D721Med (cell line): Measurements from ENCODE around the gene CAMK2D.

Source experiments
- DNase-seq: peaks from one replicate; pipeline ENCODE4 v3.0.0; 2011; ENCODE audit warnings: low spot score; ENCODE audit not compliant: insufficient read length
- FAIRE-seq: peaks from 2 replicates; lab custom pipeline; 2011; peaks lifted over from hg19 to GRCh38; lab: Jason Lieb, UNC
- TF ChIP-seq, protein P1 (sequence below): IDR thresholded peaks from 2 replicates; pipeline ENCODE4 v1.5.1; 2012; ENCODE audit warnings: mild to moderate bottlenecking, control low read depth; ENCODE audit not compliant: insufficient read depth; ENCODE audit errors: missing control alignments

Gene CAMK2D

DNA sequence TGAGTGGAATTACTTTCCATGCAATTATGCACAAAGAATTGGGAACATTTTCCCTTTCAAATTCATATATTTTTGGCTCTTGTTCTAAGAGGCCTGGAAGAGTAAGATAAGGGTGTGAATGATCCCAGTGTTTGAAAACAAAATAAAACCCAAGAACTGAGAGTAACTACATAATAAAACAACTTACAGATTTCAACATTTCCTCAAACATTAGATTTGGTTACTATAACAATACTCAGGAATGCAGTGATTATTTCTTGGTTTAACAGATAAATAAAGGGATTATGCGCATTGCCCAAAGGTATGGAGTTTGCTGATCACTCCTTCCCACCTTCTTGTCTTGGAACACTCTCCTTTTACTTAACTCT lies 292.5 kb downstream of the CAMK2D start:
- DNase-seq (no peak), FAIRE-seq (no peak)
- TF ChIP-seq, protein P1, sequence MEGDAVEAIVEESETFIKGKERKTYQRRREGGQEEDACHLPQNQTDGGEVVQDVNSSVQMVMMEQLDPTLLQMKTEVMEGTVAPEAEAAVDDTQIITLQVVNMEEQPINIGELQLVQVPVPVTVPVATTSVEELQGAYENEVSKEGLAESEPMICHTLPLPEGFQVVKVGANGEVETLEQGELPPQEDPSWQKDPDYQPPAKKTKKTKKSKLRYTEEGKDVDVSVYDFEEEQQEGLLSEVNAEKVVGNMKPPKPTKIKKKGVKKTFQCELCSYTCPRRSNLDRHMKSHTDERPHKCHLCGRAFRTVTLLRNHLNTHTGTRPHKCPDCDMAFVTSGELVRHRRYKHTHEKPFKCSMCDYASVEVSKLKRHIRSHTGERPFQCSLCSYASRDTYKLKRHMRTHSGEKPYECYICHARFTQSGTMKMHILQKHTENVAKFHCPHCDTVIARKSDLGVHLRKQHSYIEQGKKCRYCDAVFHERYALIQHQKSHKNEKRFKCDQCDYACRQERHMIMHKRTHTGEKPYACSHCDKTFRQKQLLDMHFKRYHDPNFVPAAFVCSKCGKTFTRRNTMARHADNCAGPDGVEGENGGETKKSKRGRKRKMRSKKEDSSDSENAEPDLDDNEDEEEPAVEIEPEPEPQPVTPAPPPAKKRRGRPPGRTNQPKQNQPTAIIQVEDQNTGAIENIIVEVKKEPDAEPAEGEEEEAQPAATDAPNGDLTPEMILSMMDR: no peak

DNA sequence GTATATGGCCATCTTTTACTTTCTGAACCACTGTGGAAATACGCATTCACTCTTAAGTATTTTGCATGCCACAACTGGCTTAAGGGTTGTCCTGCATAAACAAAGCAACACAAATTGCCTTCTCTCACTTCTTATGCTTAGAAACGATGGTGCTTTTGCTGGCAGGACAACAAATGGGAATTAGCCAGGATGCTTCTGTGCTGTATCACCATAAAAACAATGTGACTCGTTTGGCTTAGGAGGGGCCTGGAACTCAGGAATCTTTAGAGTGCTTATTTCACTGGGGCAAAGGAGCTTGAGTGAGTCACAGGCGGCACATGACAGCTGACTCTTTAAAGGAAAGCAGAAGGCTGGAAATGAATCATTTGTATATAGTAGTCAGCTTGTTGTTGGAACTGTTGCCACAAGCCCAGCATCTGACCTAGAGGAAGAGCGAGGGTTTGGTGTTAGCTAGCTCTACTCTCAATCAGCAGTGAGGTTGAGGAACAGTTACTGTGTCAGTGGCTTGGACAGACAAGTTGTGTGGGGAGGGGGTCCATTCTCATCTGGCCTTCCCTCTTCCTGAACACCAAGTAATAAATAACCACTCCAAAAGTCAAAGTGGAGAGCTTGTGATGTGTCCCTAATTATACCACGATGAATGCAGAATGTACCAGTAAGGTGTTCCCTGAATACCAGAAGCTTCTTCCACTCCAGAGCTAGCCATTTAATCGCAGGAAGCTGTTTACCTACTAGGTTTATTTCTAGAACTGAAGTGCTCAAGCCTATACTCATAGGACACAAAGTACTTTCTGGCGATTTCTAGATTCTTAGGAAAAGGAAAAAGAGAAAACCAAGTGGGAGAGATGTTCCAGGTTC lies 293.1 kb downstream of the CAMK2D start:
- TF ChIP-seq, protein P1: no peak
- no peak for FAIRE-seq
- no peak for DNase-seq

DNA sequence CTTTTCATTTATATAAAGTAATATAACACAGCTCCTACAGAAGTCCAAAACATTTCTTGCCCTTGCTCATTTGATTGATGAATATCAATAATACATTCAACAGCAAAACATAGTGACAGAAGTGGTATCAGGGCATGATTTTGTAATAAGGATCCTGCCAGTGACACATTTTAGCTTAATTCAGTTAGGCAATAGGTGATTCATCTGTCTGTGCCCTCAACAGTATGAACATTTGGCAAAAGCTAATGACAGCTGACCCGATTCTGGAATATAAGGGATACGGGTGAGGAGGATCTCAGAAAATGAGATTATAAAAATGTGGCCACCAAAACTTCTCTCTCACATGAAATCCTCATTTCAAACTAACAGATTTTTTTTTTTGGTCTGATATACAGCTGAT lies 294.0 kb downstream of the CAMK2D start:
- TF ChIP-seq, protein P1: no peak
- FAIRE-seq: no peak

DNA sequence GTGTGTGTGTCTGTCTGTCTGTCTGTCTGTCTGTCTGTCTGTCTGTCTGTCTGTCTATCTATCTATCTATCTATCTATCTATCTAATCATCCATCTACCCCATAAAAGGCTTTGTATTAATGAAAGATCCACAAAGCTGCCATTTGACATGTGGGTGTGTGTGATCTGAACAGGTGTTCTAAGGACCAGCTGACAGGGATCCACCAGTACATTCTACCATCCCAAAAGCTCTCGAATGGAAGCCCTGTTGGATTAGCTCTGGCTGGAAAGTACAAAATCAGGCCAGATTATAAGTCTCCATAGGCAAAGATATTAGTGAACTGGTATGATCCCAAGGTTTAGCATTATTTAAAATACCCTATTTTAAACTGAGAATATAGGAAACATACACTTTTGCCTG lies 299.3 kb downstream of the CAMK2D start:
- DNase-seq (no peak), FAIRE-seq (no peak)
- TF ChIP-seq, protein P1: no peak

More for the DNA sequence above, 294.0 kb downstream of the CAMK2D start:
- no peak for DNase-seq

DNA sequence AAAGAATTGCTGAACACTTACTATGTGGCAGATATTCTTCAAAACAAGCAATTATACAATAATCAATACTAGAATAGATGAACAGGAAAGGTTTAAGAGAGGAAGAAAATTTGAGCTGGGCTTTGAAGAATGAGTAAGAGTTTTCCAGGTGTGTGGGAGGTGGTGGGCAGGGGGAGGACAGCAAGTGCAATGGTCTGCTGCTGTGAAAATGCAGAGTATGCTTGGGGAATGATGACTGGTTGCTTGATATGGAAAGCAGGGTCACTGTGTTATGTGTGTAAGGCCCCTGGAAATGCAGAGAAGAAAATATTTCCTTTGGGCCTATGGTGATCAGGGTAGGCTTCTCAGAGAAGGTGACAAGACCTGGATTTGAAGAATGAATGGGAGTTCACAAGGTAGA lies 300.3 kb downstream of the CAMK2D start:
- no peak for FAIRE-seq
- TF ChIP-seq, protein P1: no peak

DNA sequence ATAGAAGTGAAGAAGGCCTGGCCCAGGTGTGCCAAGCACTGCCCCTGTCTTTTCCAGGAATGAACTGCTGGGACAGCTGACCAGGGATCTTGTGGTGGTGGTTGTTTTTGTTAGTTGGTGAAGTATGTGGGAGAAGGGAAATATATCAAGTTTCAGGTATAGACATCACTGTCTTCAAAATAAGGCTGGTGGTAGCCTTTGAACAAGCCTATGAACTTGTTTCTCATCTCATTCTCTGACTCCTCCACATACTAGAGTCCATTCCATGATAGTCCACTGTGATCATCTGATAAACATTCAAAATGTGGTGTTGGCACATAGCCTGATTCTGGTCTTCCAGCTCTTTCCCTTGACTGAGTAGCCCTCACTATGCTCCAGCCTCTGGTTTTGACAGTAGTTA lies 303.7 kb downstream of the CAMK2D start:
- FAIRE-seq (no peak), DNase-seq (no peak)
- TF ChIP-seq, protein P1: no peak

More for the DNA sequence above, 300.3 kb downstream of the CAMK2D start:
- DNase-seq: no peak

DNA sequence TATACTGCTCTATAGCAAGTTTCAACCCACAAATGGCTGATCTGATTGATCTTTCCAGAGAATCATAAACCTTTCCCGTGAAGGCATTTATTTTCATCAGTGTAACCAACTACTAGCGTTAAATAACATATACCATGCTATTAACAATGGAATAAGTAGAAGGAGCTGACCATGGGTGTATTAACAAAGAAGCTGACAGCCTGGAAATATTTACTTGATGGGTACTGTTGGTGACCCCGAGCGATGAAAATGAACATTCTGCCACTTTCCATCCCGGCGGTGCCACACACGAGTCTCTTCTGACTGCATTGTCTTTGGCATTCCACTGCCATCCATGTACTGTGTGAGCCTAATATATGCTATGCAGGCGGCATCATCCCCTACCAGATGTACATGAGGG lies 304.4 kb downstream of the CAMK2D start:
- TF ChIP-seq, protein P1: no peak
- FAIRE-seq: no peak
- no peak for DNase-seq
